Measurements from ENCODE around the gene ZNF341. TPM values are rescaled to one million over a fixed set of nuclear protein-coding genes. Genes with fewer than 3 reads are reported as not detected.

ZNF341 gene
- polyA plus RNA-seq, 3 donors = 1.4 to 2.0 (median 1.9) TPM

- 0 to 1% (median 0%) methylated on average over 58 to 71 of the region's 71 CpGs for WGBS, 3 donors
Measured at GRCh38 chr20:33810885-33811775, 79.3 kb downstream of the ZNF341 start, which contains the start of gene CHMP4B. CHMP4B (plus strand) TSS chr20:33811348; CDS start chr20:33811469, 121 bp downstream.

DNA sequence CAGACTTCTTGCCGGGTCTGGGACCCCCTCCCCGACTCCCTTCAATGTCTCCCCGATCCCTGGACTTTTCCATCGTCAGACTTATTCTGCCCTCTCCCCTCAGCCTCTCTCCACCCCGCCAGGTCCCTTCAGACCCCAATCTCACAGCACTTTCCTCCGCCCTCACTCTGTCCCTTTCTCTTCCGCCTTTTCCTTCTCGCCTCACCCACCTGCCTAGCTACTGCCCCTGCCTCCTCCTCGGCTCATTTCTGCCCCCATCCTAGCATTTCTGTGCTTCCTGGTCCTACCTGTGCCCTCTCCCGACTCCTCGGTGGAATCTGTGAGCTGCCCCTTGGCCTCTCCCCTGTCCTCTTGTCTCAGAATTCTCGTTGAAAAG is 80.0 kb downstream of the ZNF341 start:
- peak overlapping the region; percentile 98 for H3K27ac ChIP-seq (ENCODE audit: low read depth, low read length)
- 0 to 3% (median 0%) methylated on average over 12 of the region's 12 CpGs for WGBS, 3 donors

More at GRCh38 chr20:33810885-33811775, 79.3 kb downstream of the ZNF341 start, which contains the start of gene CHMP4B:
- H3K27ac ChIP-seq (ENCODE audit: low read depth, low read length) = peak within 1 kb of the TSS; percentile 98

- 2 to 7% (median 6%) methylated on average over 14 of the region's 14 CpGs for WGBS, 3 donors
- peak overlapping the region; percentile 98 for H3K27ac ChIP-seq (ENCODE audit: low read depth, low read length)
Measured at GRCh38 chr20:33812152-33812849, 80.5 kb downstream of the ZNF341 start.

DNA sequence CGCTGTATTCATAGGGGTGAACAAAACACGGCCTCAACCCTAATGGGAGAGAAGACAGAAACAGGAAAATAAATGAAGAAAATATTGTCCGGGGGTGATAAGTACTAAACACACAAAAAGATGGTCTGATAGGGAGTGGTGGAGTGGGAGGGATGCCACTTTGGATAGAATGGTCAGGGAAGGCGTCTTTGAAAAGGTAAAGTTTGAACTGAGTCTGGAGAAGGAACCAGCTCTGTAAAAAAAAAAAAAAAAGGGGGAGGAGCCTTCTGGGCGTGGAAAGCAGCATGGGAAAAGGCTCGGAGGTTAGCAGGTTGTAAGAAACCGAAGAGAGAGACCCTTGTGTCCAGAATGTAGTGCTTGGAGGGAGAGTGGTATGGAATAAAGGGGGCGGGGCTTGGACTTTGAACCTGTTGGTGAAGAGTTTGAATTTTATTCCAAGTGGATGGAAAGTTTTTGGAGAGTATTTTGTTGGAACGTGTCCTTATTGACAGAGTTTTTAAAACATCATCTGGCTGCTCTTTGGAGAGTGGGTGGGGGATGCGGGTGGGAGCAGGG is 81.2 kb downstream of the ZNF341 start:
- WGBS, 3 donors = 12 to 33% (median 29%) methylated on average over 10 of the region's 10 CpGs
- H3K27ac ChIP-seq (ENCODE audit: low read depth, low read length) = peak overlapping the region; percentile 47

- H3K27ac ChIP-seq (ENCODE audit: low read depth, low read length) = no peak overlapping the region
- WGBS, 3 donors = 36 to 53% (median 52%) methylated on average over 5 of the region's 5 CpGs
Measured at GRCh38 chr20:33814238-33814712, 82.5 kb downstream of the ZNF341 start.

DNA sequence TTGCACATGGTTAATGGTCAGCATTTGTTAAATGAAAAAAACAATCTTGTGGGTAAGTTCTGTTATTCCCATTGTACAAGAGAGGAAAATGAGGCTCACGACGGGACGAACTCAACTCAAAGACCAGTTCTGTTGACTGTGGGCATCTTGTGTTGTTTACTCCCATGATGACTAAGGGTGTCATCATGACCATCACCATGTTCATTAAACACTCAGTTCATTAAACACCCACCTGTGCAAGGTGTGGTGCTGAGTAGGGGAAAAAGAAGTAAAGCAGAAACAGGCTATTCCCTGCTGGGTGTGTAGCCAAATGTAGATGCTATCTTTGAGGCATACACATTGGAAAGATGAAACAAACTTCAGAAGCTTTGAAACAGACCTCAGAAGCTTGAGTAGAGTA is 83.9 kb downstream of the ZNF341 start:
- no peak overlapping the region for H3K27ac ChIP-seq (ENCODE audit: low read depth, low read length)
- WGBS, 3 donors = 87 to 98% (median 95%) methylated on average over 3 of the region's 3 CpGs

DNA sequence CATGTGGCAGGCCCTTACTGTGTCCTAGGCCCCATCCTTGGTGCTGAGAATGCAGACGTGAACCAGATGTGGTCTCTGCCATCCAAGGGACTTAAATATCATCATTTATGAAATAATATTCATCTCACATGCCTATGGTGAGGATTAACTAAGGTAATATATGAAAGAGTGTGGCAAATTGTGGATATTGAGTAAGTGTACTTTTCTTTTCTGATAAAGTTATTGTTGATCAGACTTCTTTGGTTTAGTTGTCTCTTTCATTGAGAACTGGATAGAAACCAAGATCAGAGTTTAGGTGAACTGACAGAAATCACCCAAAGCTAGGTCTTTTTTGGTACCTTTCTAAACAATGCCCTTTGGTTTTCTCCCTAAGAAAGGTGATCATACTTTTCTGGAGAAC is 84.4 kb downstream of the ZNF341 start:
- 78 to 83% (median 80%) methylated on average over 1 of the region's 1 CpG for WGBS, 3 donors

DNA sequence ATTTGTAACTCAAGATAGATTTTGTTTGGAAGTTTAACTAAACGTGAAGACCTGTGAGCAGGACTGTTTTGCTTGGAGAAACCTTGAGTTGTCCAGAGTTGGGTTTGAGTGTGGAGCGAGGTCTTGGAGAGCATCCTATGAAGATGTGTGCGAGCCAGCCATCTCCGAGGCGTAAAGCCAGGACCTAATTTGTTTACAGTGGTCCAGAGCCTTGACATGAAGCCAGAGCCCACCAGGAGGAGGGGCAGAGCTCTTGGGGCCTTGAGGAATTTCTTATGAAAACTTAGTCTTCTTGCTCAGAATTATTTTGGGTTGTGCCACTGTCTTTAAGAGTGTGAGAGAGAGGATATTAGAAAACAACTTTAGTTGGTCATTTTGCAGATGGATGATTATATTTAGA is 85.6 kb downstream of the ZNF341 start:
- 73 to 77% (median 75%) methylated on average over 5 of the region's 5 CpGs for WGBS, 3 donors
- no peak overlapping the region for H3K27ac ChIP-seq (ENCODE audit: low read depth, low read length)

More for the DNA sequence above, 84.4 kb downstream of the ZNF341 start:
- no peak overlapping the region for H3K27ac ChIP-seq (ENCODE audit: low read depth, low read length)

- no peak overlapping the region for H3K27ac ChIP-seq (ENCODE audit: low read depth, low read length)
- WGBS, 3 donors = 93 to 100% (median 100%) methylated on average over 1 of the region's 1 CpG
Measured at GRCh38 chr20:33819456-33819855, 87.7 kb downstream of the ZNF341 start.

- WGBS, 3 donors = 80 to 89% (median 87%) methylated on average over 1 of the region's 1 CpG
- no peak overlapping the region for H3K27ac ChIP-seq (ENCODE audit: low read depth, low read length)
Measured at GRCh38 chr20:33820362-33820761, 88.6 kb downstream of the ZNF341 start.

- H3K27ac ChIP-seq (ENCODE audit: low read depth, low read length) = no peak overlapping the region
Measured at GRCh38 chr20:33821270-33821836, 89.6 kb downstream of the ZNF341 start.

DNA sequence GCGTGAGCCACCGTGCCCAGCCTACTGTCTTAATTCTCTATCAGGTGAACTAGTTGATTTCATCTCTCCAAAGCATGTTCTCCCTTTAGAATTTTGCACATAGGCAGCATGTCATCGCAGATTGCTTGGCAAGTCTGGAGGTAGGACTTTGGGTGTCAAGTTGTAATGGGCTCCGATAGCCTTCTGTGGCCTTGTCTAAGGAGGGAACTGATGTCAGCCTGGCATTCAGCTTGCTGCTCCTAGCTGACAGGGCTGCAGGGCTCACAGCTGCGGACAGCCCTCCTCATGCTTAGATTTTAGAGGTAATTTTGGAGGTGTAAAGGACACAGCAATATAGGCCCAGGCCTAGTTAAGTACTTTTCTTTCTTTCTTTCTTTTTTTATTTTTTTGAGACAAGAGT is 90.6 kb downstream of the ZNF341 start:
- 82 to 98% (median 97%) methylated on average over 5 of the region's 5 CpGs for WGBS, 3 donors
- no peak overlapping the region for H3K27ac ChIP-seq (ENCODE audit: low read depth, low read length)

More at GRCh38 chr20:33821270-33821836, 89.6 kb downstream of the ZNF341 start:
- WGBS, 3 donors = 41 to 92% (median 77%) methylated on average over 4 of the region's 4 CpGs

DNA sequence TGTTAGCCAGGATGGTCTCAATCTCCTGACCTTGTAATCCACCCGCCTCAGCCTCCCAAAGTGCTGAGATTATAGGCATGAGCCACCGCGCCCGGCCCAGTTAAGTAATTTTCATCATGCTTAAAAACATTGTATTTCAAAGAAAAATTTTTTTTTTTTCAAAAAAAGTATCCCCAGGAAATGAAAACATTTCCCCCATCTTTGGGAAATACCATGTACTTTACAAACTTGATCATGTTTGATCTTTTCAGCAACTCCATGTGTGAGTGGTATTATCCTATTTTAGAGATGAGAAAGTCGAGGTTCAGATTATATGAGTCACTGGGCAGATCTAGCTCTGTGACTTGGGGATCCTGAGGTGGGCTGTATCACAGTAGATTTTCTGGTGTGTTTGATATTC is 91.2 kb downstream of the ZNF341 start:
- 92 to 97% (median 95%) methylated on average over 5 of the region's 5 CpGs for WGBS, 3 donors
- no peak overlapping the region for H3K27ac ChIP-seq (ENCODE audit: low read depth, low read length)

DNA sequence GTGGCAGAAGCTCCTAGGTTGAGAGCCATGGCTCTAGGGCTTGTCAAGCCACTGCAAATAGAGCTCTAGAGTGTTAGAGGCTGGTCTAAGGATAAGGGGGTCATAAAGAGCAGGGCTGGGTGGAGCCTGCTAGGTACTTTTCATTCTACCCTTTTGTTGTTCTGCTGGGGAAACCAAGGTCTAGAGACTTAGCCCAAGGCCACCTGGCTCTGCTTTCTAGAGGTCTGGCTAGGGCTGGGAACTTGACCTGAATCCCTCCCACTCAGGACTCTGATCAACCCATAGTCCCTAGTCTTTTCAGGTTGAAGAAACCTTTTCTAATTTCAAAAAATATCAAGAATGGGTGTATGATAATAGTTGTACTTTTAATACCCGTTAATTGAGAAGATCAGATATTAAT is 93.1 kb downstream of the ZNF341 start:
- no peak overlapping the region for H3K27ac ChIP-seq (ENCODE audit: low read depth, low read length)
- WGBS, 3 donors = 83 to 100% (median 98%) methylated on average over 1 of the region's 1 CpG

GRCh38 chr20:33825340-33826269 is 93.8 kb downstream of the ZNF341 start:
- WGBS, 3 donors = 87 to 95% (median 88%) methylated on average over 3 of the region's 3 CpGs
- no peak overlapping the region for H3K27ac ChIP-seq (ENCODE audit: low read depth, low read length)

GRCh38 chr20:33826270-33826897 is 94.6 kb downstream of the ZNF341 start:
- no peak overlapping the region for H3K27ac ChIP-seq (ENCODE audit: low read depth, low read length)
- 57 to 87% (median 87%) methylated on average over 5 of the region's 5 CpGs for WGBS, 3 donors

- no peak overlapping the region for H3K27ac ChIP-seq (ENCODE audit: low read depth, low read length)
- 60 to 73% (median 71%) methylated on average over 2 of the region's 2 CpGs for WGBS, 3 donors
Measured at GRCh38 chr20:33827109-33827508, 95.3 kb downstream of the ZNF341 start.

Measured in adipose tissue (tissue), 3 donors.